NCI-H1105 (cell line): Measurements from ENCODE around the gene LCN12.

Experiments used
- DNase-seq: peaks from one replicate; lab custom pipeline; 2025; lab: John Stamatoyannopoulos, UW

The LCN12 gene

GRCh38 chr9:136974817-136975535 is 22.9 kb downstream of the LCN12 start:
- DNase-seq, result no peak

GRCh38 chr9:136975644-136976043 is 23.6 kb downstream of the LCN12 start:
- DNase-seq, result no peak

- DNase-seq, result no peak
These were observed 25.1 kb downstream of the LCN12 start, which contains the start of gene PTGDS for GRCh38 chr9:136977223-136977622. Gene PTGDS, plus strand, starts transcription at chr9:136977504. Its CDS starts 75 bp downstream, at chr9:136977579.

GRCh38 chr9:136977649-136978072 is 25.6 kb downstream of the LCN12 start:
- DNase-seq, result no peak

GRCh38 chr9:136978073-136978864 is 26.2 kb downstream of the LCN12 start:
- DNase-seq, result no peak

- DNase-seq, result no peak
These were observed 26.9 kb downstream of the LCN12 start for GRCh38 chr9:136978865-136979544.

- DNase-seq, result no peak
These were observed 27.9 kb downstream of the LCN12 start for GRCh38 chr9:136979769-136980587.

- no peak for DNase-seq
These were observed 28.8 kb downstream of the LCN12 start for GRCh38 chr9:136980669-136981478.

- DNase-seq, result no peak
These were observed 29.6 kb downstream of the LCN12 start for GRCh38 chr9:136981588-136982231.

- DNase-seq, result no peak
These were observed 30.4 kb downstream of the LCN12 start, which contains the start of gene LCNL1 for GRCh38 chr9:136982232-136983051. Gene LCNL1, plus strand, starts transcription at chr9:136982993. Its CDS starts 594 bp downstream, at chr9:136983587.

- no peak for DNase-seq
These were observed 31.1 kb downstream of the LCN12 start for GRCh38 chr9:136983167-136983566.

- DNase-seq, result no peak
These were observed 31.7 kb downstream of the LCN12 start for GRCh38 chr9:136983656-136984314.

- no peak for DNase-seq
These were observed 32.5 kb downstream of the LCN12 start for GRCh38 chr9:136984464-136985026.

- no peak for DNase-seq
These were observed 33.0 kb downstream of the LCN12 start for GRCh38 chr9:136985027-136985602.

- no peak for DNase-seq
These were observed 33.8 kb downstream of the LCN12 start for GRCh38 chr9:136985853-136986252.

GRCh38 chr9:136988872-136989271 is 36.8 kb downstream of the LCN12 start:
- no peak for DNase-seq

GRCh38 chr9:136990242-136990911 is 38.3 kb downstream of the LCN12 start:
- no peak for DNase-seq
